GM13976 (cell line): ENCODE measurements around the gene AGAP5.
A peak's percentile ranks its signal among the peaks of the same experiment; 100 is the strongest.

ENCODE experiments used
- DNase-seq: peaks from one replicate; pipeline ENCODE4 v3.0.0; 2012; ENCODE audit warnings: low spot score
- CTCF ChIP-seq: IDR thresholded peaks from 2 replicates; pipeline ENCODE4 v1.5.1; 2012; ENCODE audit warnings: borderline replicate concordance, mild to moderate bottlenecking; ENCODE audit not compliant: insufficient read depth; ENCODE audit errors: extremely low read depth, missing control alignments, control extremely low read depth
- in situ Hi-C: fragments of 300-500 bp; cut with MboI; formaldehyde crosslinking; loops from one replicate; pipeline ENCODE4 v1.12.0; 2022; ENCODE audit warnings: low sequenced_read_pairs, mixed read lengths, inconsistent platforms; ENCODE audit not compliant: unreplicated experiment

Gene AGAP5

GRCh38 chr10:73627300-73627699 is 70.6 kb downstream of the AGAP5 start:
- DNase-seq = no peak
- in situ Hi-C loops = no loop called here
- no peak for TF ChIP-seq CTCF

GRCh38 chr10:73625884-73626752 is 71.8 kb downstream of the AGAP5 start:
- TF ChIP-seq CTCF = no peak
- in situ Hi-C loops = no loop called here
- DNase-seq = peak; percentile 98

- TF ChIP-seq CTCF = no peak
- in situ Hi-C loops = no loop called here
- DNase-seq = peak; percentile 41
These were observed 72.7 kb downstream of the AGAP5 start for GRCh38 chr10:73625004-73625883.
